ENCODE results near the gene AATF. TPM values are rescaled to one million over a fixed set of nuclear protein-coding genes. Genes with fewer than 3 reads are reported as not detected.

The AATF gene
- total and polyA plus RNA-seq, 2 of the 8 experiments (the other 6 are each of a cell fraction or from before 2014, with no cell fraction given) = 20.1 to 62.8 TPM

GRCh38 chr17:37054894-37055293 lies 106.1 kb downstream of the AATF start:
- Histone ChIP-seq H3K27ac (ENCODE audit: low read depth, low read length) (no peak overlapping the region), H4K20me1 (replicated peaks in 1 of 2; ENCODE audit: control insufficient read depth in 1 of 2, insufficient read depth in 2 of 2, low read length in 2 of 2) (no peaks in the 10 kb centered on the region), H2AK5ac (ENCODE audit: low read depth, low read length) (no peak overlapping the region), H2AFZ (ENCODE audit: low read length) (no peak overlapping the region), H4K91ac (replicated peaks; ENCODE audit: insufficient read length, low read length) (no peak overlapping the region), H3K79me1 (ENCODE audit: low read depth, low read length) (no peaks in the 10 kb centered on the region), H2BK5ac (ENCODE audit: low read depth, low read length) (no peak overlapping the region), H3K56ac (replicated peaks; ENCODE audit: insufficient read length, low read depth, low read length) (no peak overlapping the region), H2BK120ac (replicated peaks; ENCODE audit: low read depth, low read length) (no peak overlapping the region), H4K8ac (ENCODE audit: extremely low read depth, insufficient read depth, low read length) (no peak overlapping the region), H4K5ac (ENCODE audit: insufficient read length, low read depth, low read length) (no peak overlapping the region), H3K14ac (ENCODE audit: insufficient read length) (no peak overlapping the region), H3K18ac (ENCODE audit: extremely low read depth, low read length) (0 out of 2 replicates have a peak overlapping the region, but pooled peaks have one; percentile 11), H2BK12ac (ENCODE audit: low read depth, low read length) (no peak overlapping the region), H3K4me1 (replicated peaks in 1 of 4; ENCODE audit: control insufficient read depth in 3 of 4, insufficient read depth in 4 of 4, low read length in 3 of 4) (peaks cover 0 to 3% (median 0%) of the 10 kb centered on the region in 4 experiments; a peak in 1 of 7 replicates), H3K36me3 (ENCODE audit: control insufficient read depth in 2 of 4, insufficient read depth in 4 of 4, low read length in 3 of 4) (peaks cover 0 to 5% (median 0%) of the 10 kb centered on the region in 4 experiments; a peak in 3 of 8 replicates), H3K4me2 (ENCODE audit: insufficient read depth in 1 of 2, low read depth in 2 of 2, low read length in 2 of 2) (no peak overlapping the region), H3K23ac (ENCODE audit: insufficient read length) (no peak overlapping the region), H2BK20ac (ENCODE audit: low read length) (no peak overlapping the region), H3K79me2 (ENCODE audit: control insufficient read depth in 1 of 2, insufficient read depth in 2 of 2, low read length in 2 of 2) (no peaks in the 10 kb centered on the region), H3K4me3 (ENCODE audit: extremely low read depth in 1 of 4, insufficient read depth in 2 of 4, low read depth in 3 of 4, low read length in 4 of 4) (no peak overlapping the region), H3K23me2 (ENCODE audit: low read depth, low read length) (no peaks in the 10 kb centered on the region), H3K4ac (replicated peaks; ENCODE audit: insufficient read length, low read depth, low read length) (no peak overlapping the region), H3K9ac (replicated peaks in 1 of 4; ENCODE audit: extremely low read depth in 1 of 4, low read depth in 3 of 4, low read length in 3 of 4) (no peak overlapping the region), H3K9me3 (ENCODE audit: insufficient read depth in 2 of 2, low read depth in 1 of 2, low read length in 1 of 2) (no peaks in the 10 kb centered on the region), H3K27me3 (replicated peaks in 1 of 4; ENCODE audit: control insufficient read depth in 3 of 4, extremely low read depth in 1 of 4, insufficient read depth in 3 of 4, low read length in 3 of 4) (no peaks in the 10 kb centered on the region), H2BK15ac (ENCODE audit: low read length) (no peak overlapping the region)
- FAIRE-seq (no peak), DNase-seq (ENCODE audit: low read depth in 1 of 2, low spot score in 2 of 2) (no peak)
- no peak for TF ChIP-seq ATF2 (IDR thresholded peaks at IDR 0.05; ENCODE audit: low read length)
- TF ChIP-seq, protein P1, sequence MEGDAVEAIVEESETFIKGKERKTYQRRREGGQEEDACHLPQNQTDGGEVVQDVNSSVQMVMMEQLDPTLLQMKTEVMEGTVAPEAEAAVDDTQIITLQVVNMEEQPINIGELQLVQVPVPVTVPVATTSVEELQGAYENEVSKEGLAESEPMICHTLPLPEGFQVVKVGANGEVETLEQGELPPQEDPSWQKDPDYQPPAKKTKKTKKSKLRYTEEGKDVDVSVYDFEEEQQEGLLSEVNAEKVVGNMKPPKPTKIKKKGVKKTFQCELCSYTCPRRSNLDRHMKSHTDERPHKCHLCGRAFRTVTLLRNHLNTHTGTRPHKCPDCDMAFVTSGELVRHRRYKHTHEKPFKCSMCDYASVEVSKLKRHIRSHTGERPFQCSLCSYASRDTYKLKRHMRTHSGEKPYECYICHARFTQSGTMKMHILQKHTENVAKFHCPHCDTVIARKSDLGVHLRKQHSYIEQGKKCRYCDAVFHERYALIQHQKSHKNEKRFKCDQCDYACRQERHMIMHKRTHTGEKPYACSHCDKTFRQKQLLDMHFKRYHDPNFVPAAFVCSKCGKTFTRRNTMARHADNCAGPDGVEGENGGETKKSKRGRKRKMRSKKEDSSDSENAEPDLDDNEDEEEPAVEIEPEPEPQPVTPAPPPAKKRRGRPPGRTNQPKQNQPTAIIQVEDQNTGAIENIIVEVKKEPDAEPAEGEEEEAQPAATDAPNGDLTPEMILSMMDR (IDR thresholded peaks at IDR 0.05; ENCODE audit: control extremely low read depth in 1 of 3, insufficient read depth in 1 of 3, low read depth in 1 of 3, low read length in 3 of 3) = no peak
- TF ChIP-seq GABPA (IDR thresholded peaks at IDR 0.05; ENCODE audit: borderline replicate concordance, insufficient read depth, low read length) = no peak
- no peak for TF ChIP-seq SUZ12 (IDR thresholded peaks at IDR 0.05; ENCODE audit: low read length)
- TF ChIP-seq CTBP2 (IDR thresholded peaks at IDR 0.05; ENCODE audit: borderline replicate concordance, insufficient read depth, insufficient read length, low read length) = no peak
- TF ChIP-seq, protein P2, sequence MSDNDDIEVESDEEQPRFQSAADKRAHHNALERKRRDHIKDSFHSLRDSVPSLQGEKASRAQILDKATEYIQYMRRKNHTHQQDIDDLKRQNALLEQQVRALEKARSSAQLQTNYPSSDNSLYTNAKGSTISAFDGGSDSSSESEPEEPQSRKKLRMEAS (IDR thresholded peaks at IDR 0.05) = peak; percentile 26; the same call in 1 of the 2 replicates
- TF ChIP-seq ASH2L (IDR thresholded peaks at IDR 0.05; ENCODE audit: low read length) = no peak
- WGBS, 2 experiments (ENCODE audit: extremely low coverage in 1 of 2, insufficient coverage in 1 of 2, insufficient read length in 1 of 2, insufficient replicate concordance in 2 of 2, low coverage in 1 of 2, low lambda C conversion rate in 2 of 2, missing lambda C conversion rate in 1 of 2) = 93% methylated on average over 8 of the region's 8 CpGs; no CpG with 5 or more reads in 1 of the 2 experiments
- CTCF ChIA-PET (ENCODE audit: partially characterized antibody) = interaction anchor here (0.6 to 0.7 kb wide), 3 partner anchors 110 to 370 kb away, joined by 3 to 4 read pairs (median 3); no protein-coding TSS in a partner anchor
- POLR2A ChIA-PET (ENCODE audit: partially characterized antibody) = interaction anchor here (1.2 to 1.3 kb wide), 2 partner anchors 9 to 28 kb away, joined by 3 read pairs; no protein-coding TSS in a partner anchor

Measured in H1 (cell line).